Astrocyte (in vitro differentiated cells and primary cell): ENCODE measurements around the gene CRLF2. TPM values are rescaled to one million over a fixed set of nuclear protein-coding genes. Genes with fewer than 3 reads are reported as not detected.
"Not testable (repeated sequence)": the region's sequence is repeated elsewhere in the genome, so short reads cannot be mapped to it uniquely, and the experiment has no call there.

ENCODE experiments used
- DNase-seq: peaks from one replicate; pipeline ENCODE4 v3.0.0-alpha.2; 2010; ENCODE audit warnings: low read depth
- FAIRE-seq: peaks from 2 replicates; lab custom pipeline; 2011; peaks lifted over from hg19 to GRCh38; lab: Jason Lieb, UNC
- H2AFZ ChIP-seq: 2 replicates; pipeline ENCODE4 v1.6.0; 2012; ENCODE audit warnings: low read depth, low read length, inconsistent platforms
- H3K27ac ChIP-seq: 2 replicates; pipeline ENCODE4 v1.5.1; 2011; ENCODE audit warnings: low read depth, low read length, inconsistent platforms
- H3K27me3 ChIP-seq: 2 replicates; pipeline ENCODE4 v1.6.0; 2011; ENCODE audit warnings: low read length, inconsistent platforms; ENCODE audit not compliant: insufficient read depth
- H3K36me3 ChIP-seq: 2 replicates; pipeline ENCODE4 v1.5.1; 2011; ENCODE audit warnings: low read length, inconsistent platforms; ENCODE audit not compliant: insufficient read depth
- H3K4me1 ChIP-seq: 2 replicates; pipeline ENCODE4 v1.5.1; 2011; ENCODE audit warnings: low read length, inconsistent platforms; ENCODE audit not compliant: insufficient read depth
- H3K4me2 ChIP-seq: 2 replicates; pipeline ENCODE4 v1.6.0; 2012; ENCODE audit warnings: low read length, inconsistent platforms
- H3K4me3 ChIP-seq: 2 replicates; pipeline ENCODE4 v1.5.1; 2011; ENCODE audit warnings: low read depth, mild to moderate bottlenecking, low read length, inconsistent platforms; ENCODE audit not compliant: insufficient read depth
- H3K79me2 ChIP-seq: 2 replicates; pipeline ENCODE4 v1.6.0; 2012; ENCODE audit warnings: mild to moderate bottlenecking, low read length, inconsistent platforms; ENCODE audit not compliant: insufficient read depth
- H3K9ac ChIP-seq: 2 replicates; pipeline ENCODE4 v1.6.0; 2012; ENCODE audit warnings: mild to moderate bottlenecking, low read length, inconsistent platforms
- H3K9me3 ChIP-seq: 2 replicates; pipeline ENCODE4 v1.5.1; 2012; ENCODE audit warnings: low read depth, mild to moderate bottlenecking, low read length, inconsistent platforms; ENCODE audit not compliant: insufficient read depth
- H4K20me1 ChIP-seq: 2 replicates; pipeline ENCODE4 v1.6.0; 2012; ENCODE audit warnings: low read length, inconsistent platforms; ENCODE audit not compliant: insufficient read depth
- H3K27ac Mint-ChIP-seq: one replicate; pipeline ENCODE4 v1.8.0; 2021; ENCODE audit warnings: mild to moderate bottlenecking, mixed read lengths; ENCODE audit not compliant: unreplicated experiment
- H3K27me3 Mint-ChIP-seq: one replicate; pipeline ENCODE4 v1.8.0; 2021; ENCODE audit warnings: low read depth, mixed read lengths; ENCODE audit not compliant: unreplicated experiment
- H3K36me3 Mint-ChIP-seq: one replicate; pipeline ENCODE4 v1.8.0; 2021; ENCODE audit warnings: low read depth, mixed read lengths; ENCODE audit not compliant: unreplicated experiment
- H3K4me1 Mint-ChIP-seq: one replicate; pipeline ENCODE4 v1.8.0; 2021; ENCODE audit warnings: low read depth, mixed read lengths; ENCODE audit not compliant: unreplicated experiment
- H3K4me3 Mint-ChIP-seq: one replicate; pipeline ENCODE4 v1.8.0; 2021; ENCODE audit warnings: mild to moderate bottlenecking, moderate library complexity, mixed read lengths; ENCODE audit not compliant: unreplicated experiment
- H3K9me3 Mint-ChIP-seq: one replicate; pipeline ENCODE4 v1.8.0; 2021; ENCODE audit warnings: mild to moderate bottlenecking, mixed read lengths; ENCODE audit not compliant: unreplicated experiment
- CTCF ChIP-seq: IDR thresholded peaks from 2 replicates; pipeline ENCODE4 v1.5.1; 2011; ENCODE audit warnings: low read depth, mild to moderate bottlenecking, inconsistent platforms, low read length, moderate library complexity; ENCODE audit not compliant: insufficient read depth
- EZH2 ChIP-seq: IDR thresholded peaks from 2 replicates; pipeline ENCODE4 v1.6.1; 2012; ENCODE audit warnings: mild to moderate bottlenecking, low read length, inconsistent platforms; ENCODE audit not compliant: insufficient read depth
- total RNA-seq: library from RNA; stranded (reverse); gene quantifications from 2 replicates; pipeline ENCODE4 v1.2.1, GENCODE V29; 2021

Gene CRLF2
- total RNA-seq, 1 donor from 2014 or later = not detected

DNA sequence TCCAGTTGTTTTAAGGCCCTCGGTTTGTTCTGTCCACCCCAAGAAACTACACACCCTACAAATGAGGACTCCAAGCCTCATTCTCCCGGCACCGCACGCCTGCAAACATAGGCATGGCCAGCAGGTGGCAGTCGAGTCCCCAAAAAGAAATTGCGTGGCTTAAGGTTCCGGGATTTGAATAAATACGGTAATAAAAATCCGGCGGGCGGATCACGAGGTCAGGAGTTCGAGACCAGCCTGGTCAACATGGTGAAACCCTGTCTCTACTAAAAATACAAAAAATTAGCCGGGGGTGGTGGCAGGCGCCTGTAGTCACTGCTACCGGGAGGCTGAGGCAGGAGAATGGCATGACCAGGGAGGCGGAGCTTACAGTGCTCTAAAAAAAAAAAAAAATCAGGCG is 34.4 kb upstream of the CRLF2 start:
- no peaks in the 10 kb centered on the region for H3K4me1 ChIP-seq
- no peak overlapping the region for H3K4me2 ChIP-seq
- H3K9ac ChIP-seq = no peak overlapping the region
- no peaks in the 10 kb centered on the region for H3K27me3 ChIP-seq
- no peak overlapping the region for H2AFZ ChIP-seq
- Mint-ChIP-seq H3K27me3 (no peaks in the 10 kb centered on the region), H3K9me3 (peaks cover 13% of the 10 kb centered on the region), H3K27ac (no peak overlapping the region), H3K4me3 (no peak overlapping the region), H3K36me3 (no peaks in the 10 kb centered on the region), H3K4me1 (no peaks in the 10 kb centered on the region)
- FAIRE-seq = no peak
- H3K9me3 ChIP-seq = no peaks in the 10 kb centered on the region
- H3K27ac ChIP-seq = no peak overlapping the region
- no peak for DNase-seq
- TF ChIP-seq CTCF (peak; percentile 68), EZH2 (no peak)
- no peaks in the 10 kb centered on the region for H4K20me1 ChIP-seq
- no peaks in the 10 kb centered on the region for H3K79me2 ChIP-seq
- H3K36me3 ChIP-seq = no peaks in the 10 kb centered on the region
- no peak overlapping the region for H3K4me3 ChIP-seq

DNA sequence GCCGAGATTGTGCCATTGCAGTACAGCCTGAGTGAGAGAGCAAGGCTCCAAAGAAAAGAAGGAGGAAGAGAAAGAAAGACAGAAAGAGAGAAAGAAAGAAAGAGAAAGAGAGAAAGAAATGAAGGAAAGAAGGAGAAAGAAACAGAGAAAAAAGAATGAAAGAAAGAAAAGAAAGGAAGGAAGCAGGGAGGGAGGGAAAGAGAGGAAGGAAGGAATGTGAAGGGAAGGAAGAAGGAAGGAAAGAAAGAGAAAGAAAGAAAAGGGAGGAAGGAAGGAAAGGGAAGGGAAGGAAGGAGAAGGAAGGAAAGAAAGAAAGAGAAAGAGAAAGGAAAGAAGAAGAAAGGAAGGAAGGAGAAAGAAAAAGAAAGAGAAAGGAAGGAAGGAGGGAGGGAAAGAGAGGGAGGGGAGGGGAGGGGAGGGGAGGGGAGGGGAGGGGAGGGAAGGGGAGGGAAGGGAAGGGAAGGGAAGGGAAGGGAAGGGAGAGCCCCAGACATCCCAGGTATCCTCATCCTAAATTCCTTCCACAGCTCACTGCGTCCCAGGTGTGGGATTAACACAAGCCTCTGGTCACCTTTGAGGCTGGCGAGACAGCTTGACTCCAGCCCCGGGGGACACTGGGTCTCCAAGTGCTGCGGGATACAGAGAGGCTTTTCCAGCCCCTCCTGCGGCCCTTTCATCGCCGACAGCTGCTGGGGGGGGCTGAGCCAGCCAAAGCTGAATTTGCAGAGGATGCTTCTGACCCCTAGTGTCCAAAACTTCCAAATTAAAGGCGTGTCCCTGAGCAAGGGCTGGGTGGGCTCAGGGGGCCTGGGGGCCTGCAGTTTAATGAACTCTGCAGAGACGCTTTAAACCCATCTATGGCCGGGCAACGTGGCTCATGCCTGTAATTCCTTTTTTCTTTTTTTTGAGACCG is 32.0 kb upstream of the CRLF2 start:
- Mint-ChIP-seq H3K9me3 (peaks cover 11% of the 10 kb centered on the region), H3K36me3 (no peaks in the 10 kb centered on the region), H3K4me3 (no peak overlapping the region), H3K27me3 (no peaks in the 10 kb centered on the region), H3K27ac (no peak overlapping the region), H3K4me1 (no peaks in the 10 kb centered on the region)
- Histone ChIP-seq H3K4me3 (no peak overlapping the region), H3K4me2 (no peak overlapping the region), H4K20me1 (no peaks in the 10 kb centered on the region), H3K79me2 (no peaks in the 10 kb centered on the region), H3K27ac (no peak overlapping the region), H3K9ac (no peak overlapping the region), H3K4me1 (no peaks in the 10 kb centered on the region), H2AFZ (no peak overlapping the region), H3K9me3 (no peaks in the 10 kb centered on the region), H3K27me3 (no peaks in the 10 kb centered on the region), H3K36me3 (no peaks in the 10 kb centered on the region)
- FAIRE-seq (no peak), DNase-seq (no peak)
- TF ChIP-seq CTCF = no peak
- no peak for TF ChIP-seq EZH2

DNA sequence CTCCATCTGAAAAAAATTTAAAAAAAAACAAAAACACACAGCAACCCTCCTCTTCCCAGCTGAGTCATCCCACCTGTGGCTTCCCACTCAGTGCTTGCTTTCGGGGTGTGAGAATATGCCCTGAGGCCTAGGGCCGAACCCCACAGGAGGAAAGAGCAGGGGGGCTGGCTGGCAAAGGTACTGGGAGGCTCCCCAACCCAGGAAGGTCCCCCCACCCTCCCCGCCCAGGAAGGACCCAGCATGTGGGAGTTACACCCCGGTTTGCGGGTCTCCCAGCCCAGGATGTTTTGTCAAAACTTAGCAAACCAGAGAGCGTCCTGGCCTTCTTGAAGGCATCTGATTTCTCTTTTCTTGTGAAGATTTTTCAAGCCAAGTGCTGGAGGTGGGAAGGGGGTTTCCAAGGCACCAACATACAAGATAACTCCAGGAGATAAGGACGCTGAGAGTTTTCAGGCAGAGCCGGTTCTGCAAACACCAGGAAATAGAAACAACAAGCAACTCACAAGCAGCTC is 30.5 kb upstream of the CRLF2 start:
- no peak for FAIRE-seq
- Mint-ChIP-seq H3K9me3 (peaks cover 11% of the 10 kb centered on the region), H3K4me3 (no peak overlapping the region), H3K36me3 (no peaks in the 10 kb centered on the region), H3K27me3 (no peaks in the 10 kb centered on the region), H3K27ac (no peak overlapping the region), H3K4me1 (no peaks in the 10 kb centered on the region)
- H3K9ac ChIP-seq = no peak overlapping the region
- H3K9me3 ChIP-seq = no peaks in the 10 kb centered on the region
- H3K27me3 ChIP-seq = no peaks in the 10 kb centered on the region
- H3K27ac ChIP-seq = no peak overlapping the region
- no peaks in the 10 kb centered on the region for H3K36me3 ChIP-seq
- no peak overlapping the region for H3K4me2 ChIP-seq
- no peaks in the 10 kb centered on the region for H4K20me1 ChIP-seq
- H3K79me2 ChIP-seq = no peaks in the 10 kb centered on the region
- no peak for TF ChIP-seq CTCF
- TF ChIP-seq EZH2 = no peak
- no peak for DNase-seq
- no peaks in the 10 kb centered on the region for H3K4me1 ChIP-seq
- H3K4me3 ChIP-seq = no peak overlapping the region
- no peak overlapping the region for H2AFZ ChIP-seq

DNA sequence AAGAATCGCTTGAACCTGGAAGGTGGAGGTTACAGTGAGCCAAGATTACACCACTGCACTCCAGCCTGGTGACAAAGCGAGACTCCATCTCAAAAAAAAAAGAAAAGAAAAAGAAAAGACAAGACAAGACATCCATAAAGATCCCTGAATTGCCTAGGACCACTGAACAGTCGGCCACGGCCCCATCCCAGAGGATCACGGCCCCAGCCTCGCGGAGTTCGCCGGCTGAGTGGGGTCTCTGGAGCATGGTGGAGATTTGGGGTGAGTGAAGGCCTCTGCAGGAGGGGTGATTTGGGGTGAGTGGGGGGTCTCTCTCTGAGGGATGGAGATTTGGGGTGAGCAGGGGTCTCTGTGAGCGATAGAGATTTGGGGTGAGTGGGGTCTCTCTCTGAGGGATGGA is 28.1 kb upstream of the CRLF2 start:
- H3K27me3 ChIP-seq, H3K27ac Mint-ChIP-seq, H3K9me3 Mint-ChIP-seq, H3K4me1 ChIP-seq, H3K4me1 Mint-ChIP-seq, H3K27ac ChIP-seq, FAIRE-seq, H3K4me2 ChIP-seq, H3K9me3 ChIP-seq, H3K36me3 Mint-ChIP-seq, H4K20me1 ChIP-seq, H3K27me3 Mint-ChIP-seq, H3K9ac ChIP-seq, H3K36me3 ChIP-seq, H3K4me3 ChIP-seq, H3K79me2 ChIP-seq, H2AFZ ChIP-seq, H3K4me3 Mint-ChIP-seq, DNase-seq: not testable (repeated sequence)
